GM12874 (cell line): Measurements from ENCODE around the gene ORC2.

Experiments
- TF ChIP-seq, protein P1 (sequence below): IDR thresholded peaks from 2 replicates; pipeline ENCODE4 v1.5.1; 2011; ENCODE audit warnings: low read depth, mild to moderate bottlenecking, control low read depth, low read length, moderate library complexity; ENCODE audit not compliant: insufficient read depth

The ORC2 gene

DNA sequence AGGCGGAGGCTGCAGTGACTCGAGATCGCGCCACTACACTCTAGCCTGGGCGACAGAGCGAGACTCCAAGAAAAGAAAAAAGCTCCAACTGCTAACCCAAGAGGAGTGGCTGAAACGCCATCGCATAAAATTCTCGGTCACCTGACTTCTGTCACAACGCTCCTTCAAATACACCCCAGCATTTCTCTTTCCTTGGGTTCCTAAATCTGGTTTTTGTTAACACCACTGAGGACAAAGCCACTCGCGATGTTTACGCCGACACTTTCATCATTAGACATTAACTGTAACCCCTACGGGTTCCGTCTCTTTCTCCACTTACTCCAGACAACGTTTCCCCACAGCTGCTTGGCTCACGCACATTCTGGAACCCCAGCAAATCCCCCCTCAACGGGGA lies 99.7 kb downstream of the ORC2 start:
- TF ChIP-seq, protein P1, sequence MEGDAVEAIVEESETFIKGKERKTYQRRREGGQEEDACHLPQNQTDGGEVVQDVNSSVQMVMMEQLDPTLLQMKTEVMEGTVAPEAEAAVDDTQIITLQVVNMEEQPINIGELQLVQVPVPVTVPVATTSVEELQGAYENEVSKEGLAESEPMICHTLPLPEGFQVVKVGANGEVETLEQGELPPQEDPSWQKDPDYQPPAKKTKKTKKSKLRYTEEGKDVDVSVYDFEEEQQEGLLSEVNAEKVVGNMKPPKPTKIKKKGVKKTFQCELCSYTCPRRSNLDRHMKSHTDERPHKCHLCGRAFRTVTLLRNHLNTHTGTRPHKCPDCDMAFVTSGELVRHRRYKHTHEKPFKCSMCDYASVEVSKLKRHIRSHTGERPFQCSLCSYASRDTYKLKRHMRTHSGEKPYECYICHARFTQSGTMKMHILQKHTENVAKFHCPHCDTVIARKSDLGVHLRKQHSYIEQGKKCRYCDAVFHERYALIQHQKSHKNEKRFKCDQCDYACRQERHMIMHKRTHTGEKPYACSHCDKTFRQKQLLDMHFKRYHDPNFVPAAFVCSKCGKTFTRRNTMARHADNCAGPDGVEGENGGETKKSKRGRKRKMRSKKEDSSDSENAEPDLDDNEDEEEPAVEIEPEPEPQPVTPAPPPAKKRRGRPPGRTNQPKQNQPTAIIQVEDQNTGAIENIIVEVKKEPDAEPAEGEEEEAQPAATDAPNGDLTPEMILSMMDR = no peak

DNA sequence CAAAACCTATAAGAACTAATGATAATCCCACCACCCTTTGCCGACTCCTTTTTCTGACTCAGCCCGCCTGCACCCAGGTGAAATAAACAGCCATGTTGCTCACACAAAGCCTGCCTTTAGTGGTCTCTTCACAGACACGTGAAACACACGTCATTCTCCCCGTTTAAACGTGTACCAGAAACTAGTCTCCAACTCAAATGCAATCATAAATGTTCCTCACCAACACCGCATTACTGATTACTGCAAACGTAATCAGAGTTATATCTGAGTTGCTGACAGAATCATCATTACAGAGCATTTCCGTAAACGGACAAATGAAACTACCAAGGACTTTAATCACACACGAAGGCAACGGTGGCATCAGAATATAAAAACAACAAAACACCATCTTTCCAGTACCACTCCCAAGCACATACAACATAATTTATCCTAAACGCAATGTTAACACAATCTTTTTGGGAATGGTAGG lies 100.9 kb downstream of the ORC2 start:
- TF ChIP-seq, protein P1 = no peak

DNA sequence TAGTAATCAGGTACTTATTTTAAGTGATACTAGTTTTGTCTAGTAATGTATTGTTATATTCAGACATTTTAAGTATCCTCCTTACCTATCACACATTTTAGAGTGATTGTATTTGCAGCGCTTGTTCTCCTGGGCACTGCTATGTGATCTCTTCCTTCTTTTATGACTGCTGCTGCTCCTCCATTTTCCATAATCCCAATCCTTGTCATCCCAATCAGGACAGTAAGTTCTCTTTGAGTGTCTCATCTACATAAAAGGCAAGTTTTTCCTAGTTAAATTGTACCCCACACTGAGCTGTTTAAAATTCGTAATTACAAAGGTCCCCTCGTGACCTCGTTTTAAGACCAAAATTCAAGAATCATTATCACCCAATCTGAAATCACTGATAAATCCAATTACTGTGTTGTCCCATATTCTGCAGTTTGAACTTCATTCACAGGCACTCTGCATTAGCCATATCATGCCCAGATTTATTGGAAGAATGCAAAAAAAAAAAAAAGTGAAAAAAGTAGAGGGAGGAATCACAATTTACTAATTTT lies 101.8 kb downstream of the ORC2 start:
- TF ChIP-seq, protein P1 = no peak

DNA sequence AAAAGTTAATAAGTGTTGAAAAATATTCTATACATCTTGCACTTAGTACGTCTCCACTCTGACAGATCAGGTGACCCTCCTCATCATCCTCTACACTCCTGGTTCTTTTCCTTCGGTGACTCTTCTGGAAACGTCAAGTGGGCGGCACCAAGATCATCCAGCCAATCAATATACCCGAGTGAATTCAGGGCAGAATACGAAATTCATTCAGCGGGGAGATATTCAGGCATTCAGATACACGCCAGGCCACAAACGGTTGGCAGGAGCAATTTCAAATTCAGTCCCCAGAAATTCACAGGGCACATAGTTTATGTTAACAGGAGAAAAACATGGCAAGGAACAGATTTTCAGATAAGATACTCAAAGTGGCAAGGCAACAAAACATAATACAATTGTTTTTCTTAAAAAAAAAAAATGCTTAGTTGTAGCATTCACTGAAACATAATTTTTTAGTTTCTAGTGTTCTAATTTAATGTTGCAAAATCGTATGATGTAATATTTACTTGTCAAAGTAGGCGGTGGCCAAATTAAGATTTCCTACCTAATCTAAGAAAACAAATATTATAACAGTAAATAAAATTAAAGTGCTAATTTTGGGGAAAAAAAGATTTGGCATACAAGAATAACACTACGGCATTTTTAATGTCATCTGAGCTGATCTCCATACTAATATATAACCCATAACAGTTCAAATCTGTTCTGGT lies 103.2 kb downstream of the ORC2 start:
- TF ChIP-seq, protein P1 = no peak
